Fibroblast of lung (primary cell): ENCODE results near the gene SLC38A10. TPM values are rescaled to one million over a fixed set of nuclear protein-coding genes. Genes with fewer than 3 reads are reported as not detected.
A peak's percentile ranks its signal among the peaks of the same experiment; 100 is the strongest.

Experiments used
- DNase-seq, 2 donors: peaks; one replicate each; pipeline versions ENCODE4 v3.0.0 to v3.0.0-alpha.2; 2010; ENCODE audit warnings: low read depth in 2 of 2
- H2AFZ ChIP-seq: 2 replicates; pipeline ENCODE4 v1.5.1; 2012; ENCODE audit warnings: low read length, control low read depth, inconsistent platforms
- H3K27ac ChIP-seq: 2 replicates; pipeline ENCODE4 v1.5.1; 2011; ENCODE audit warnings: low read length, control low read depth; ENCODE audit not compliant: insufficient read depth
- H3K27me3 ChIP-seq: 2 replicates; pipeline ENCODE4 v1.5.1; 2011; ENCODE audit warnings: mild to moderate bottlenecking, low read length; ENCODE audit not compliant: control insufficient read depth, insufficient read depth
- H3K36me3 ChIP-seq: 2 replicates; pipeline ENCODE4 v1.5.1; 2011; ENCODE audit warnings: low read length; ENCODE audit not compliant: control insufficient read depth, insufficient read depth
- H3K4me1 ChIP-seq: 2 replicates; pipeline ENCODE4 v1.5.1; 2011; ENCODE audit warnings: low read length; ENCODE audit not compliant: control insufficient read depth, insufficient read depth; ENCODE audit errors: extremely low read depth
- H3K4me2 ChIP-seq: 2 replicates; pipeline ENCODE4 v1.5.1; 2011; ENCODE audit warnings: low read length, control low read depth; ENCODE audit not compliant: insufficient read depth; ENCODE audit errors: extremely low read depth
- H3K4me3 ChIP-seq, 4 experiments: fragments of 200-600 bp in 1 of 4; sonication (generic) in 1 of 4; replicated peaks in 1 of 4; 2 replicates each; pipeline ENCODE4 v1.5.1; 2011 to 2016; ENCODE audit warnings: low read length in 4 of 4, low read depth in 3 of 4, mild to moderate bottlenecking in 3 of 4, control low read depth in 2 of 4, inconsistent platforms in 1 of 4, mixed read lengths in 1 of 4; ENCODE audit not compliant: insufficient read depth in 1 of 4; ENCODE audit errors: control extremely low read depth in 1 of 4
- H3K79me2 ChIP-seq: 2 replicates; pipeline ENCODE4 v1.5.1; 2012; ENCODE audit warnings: mild to moderate bottlenecking, low read length, inconsistent platforms; ENCODE audit not compliant: control insufficient read depth, insufficient read depth
- H3K9ac ChIP-seq: 2 replicates; pipeline ENCODE4 v1.5.1; 2011; ENCODE audit warnings: mild to moderate bottlenecking, low read length, control low read depth; ENCODE audit not compliant: insufficient read depth
- H3K9me3 ChIP-seq: 2 replicates; pipeline ENCODE4 v1.5.1; 2012; ENCODE audit warnings: low read depth, low read length; ENCODE audit not compliant: control insufficient read depth, insufficient read depth
- H4K20me1 ChIP-seq: 2 replicates; pipeline ENCODE4 v1.5.1; 2011; ENCODE audit warnings: low read length; ENCODE audit not compliant: control insufficient read depth, insufficient read depth; ENCODE audit errors: extremely low read depth
- CTCF ChIP-seq, 2 donors: IDR thresholded peaks in 1 of 2; conservative IDR thresholded peaks in 1 of 2; 1 replicate in 1 of 2; 2 replicates in 1 of 2; pipeline ENCODE4 v1.5.1; 2011 to 2012; ENCODE audit warnings: low read length in 2 of 2, control low read depth in 1 of 2, inconsistent platforms in 1 of 2, low read depth in 1 of 2, mild to moderate bottlenecking in 1 of 2
- EZH2 ChIP-seq: IDR thresholded peaks from 2 replicates; pipeline ENCODE4 v1.5.1; 2012; ENCODE audit warnings: low read length, control low read depth, mild to moderate bottlenecking; ENCODE audit errors: missing control alignments
- polyA plus RNA-seq, 2 donors: library from polyadenylated mRNA; depleted of rRNA in 1 of 2; stranded (reverse) in 1 of 2; unstranded in 1 of 2; fragments of >200 nt; gene quantifications; 2 replicates each; pipeline ENCODE4 v1.2.1, GENCODE V29; 2011 to 2012; ENCODE audit warnings: missing spikeins in 1 of 2
- total RNA-seq: library from RNA; depleted of rRNA; stranded (reverse); fragments of >200 nt; gene quantifications from 2 replicates; pipeline ENCODE4 v1.2.1, GENCODE V29; 2014

The SLC38A10 gene
- total and polyA plus RNA-seq, 2 donors (not counting 1 experiment from before 2014, with no cell fraction given), result 23.6 to 53.2 TPM

GRCh38 chr17:81323083-81323369, 27.9 kb upstream of the SLC38A10 start:
- Histone ChIP-seq H4K20me1 (no peaks in the 10 kb centered on the region), H3K36me3 (no peaks in the 10 kb centered on the region), H3K9me3 (no peaks in the 10 kb centered on the region), H3K27ac (no peak overlapping the region), H3K4me3 (no peak overlapping the region), H2AFZ (no peak overlapping the region), H3K9ac (no peak overlapping the region), H3K79me2 (no peaks in the 10 kb centered on the region), H3K27me3 (peaks cover 6% of the 10 kb centered on the region), H3K4me1 (no peaks in the 10 kb centered on the region), H3K4me2 (no peak overlapping the region)
- DNase-seq, result no peak
- no peak for TF ChIP-seq EZH2
- no peak for TF ChIP-seq CTCF (conservative IDR thresholded peaks at IDR 0.05 in 1 of 2, IDR thresholded peaks at IDR 0.05 in 1 of 2; ENCODE audit: low read depth in 1 of 2, low read length in 2 of 2)

DNA sequence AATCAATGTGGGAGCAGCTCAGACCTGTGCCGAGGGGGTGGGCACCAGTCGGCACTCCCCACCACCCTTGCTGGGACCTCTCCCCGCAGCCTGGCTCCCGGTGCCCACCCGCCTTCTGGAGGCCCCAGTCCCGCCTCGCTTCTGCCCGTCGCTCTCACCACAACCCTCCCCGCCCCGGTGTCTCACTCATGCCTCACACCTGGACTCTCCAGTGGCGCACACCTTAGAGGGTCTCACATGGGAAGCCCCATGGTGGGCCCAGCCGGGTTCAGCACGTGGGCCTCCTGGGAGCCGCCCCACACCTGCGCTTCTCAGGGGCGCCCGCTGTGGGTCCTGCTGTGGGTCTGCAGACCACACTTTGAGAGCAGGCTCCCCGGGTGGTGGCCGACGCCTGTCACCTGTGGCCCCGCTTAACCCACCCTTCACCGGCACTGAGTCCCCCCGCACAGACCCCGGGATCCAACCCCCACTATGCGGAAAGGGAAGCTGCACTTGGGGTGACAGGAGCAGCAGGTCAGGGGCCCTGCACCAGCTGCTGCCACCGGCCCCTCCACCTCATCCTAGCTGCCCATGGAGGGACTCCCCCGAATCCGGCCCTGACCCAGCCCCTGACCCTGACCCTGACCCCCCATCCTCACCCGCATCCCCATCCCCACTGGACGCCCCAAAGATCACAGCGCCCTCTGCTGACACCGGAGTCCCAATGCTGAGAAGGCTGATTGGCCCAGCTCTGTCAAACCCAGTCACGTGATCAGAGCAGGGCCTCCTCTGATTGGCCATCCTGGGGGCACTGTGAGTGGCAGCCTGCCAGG, 27.4 kb upstream of the SLC38A10 start:
- no peak overlapping the region for H3K27ac ChIP-seq
- H3K27me3 ChIP-seq, result peaks cover 6% of the 10 kb centered on the region
- no peak overlapping the region for H3K9ac ChIP-seq
- H3K79me2 ChIP-seq, result no peaks in the 10 kb centered on the region
- no peaks in the 10 kb centered on the region for H3K4me1 ChIP-seq
- no peak for TF ChIP-seq EZH2
- peak; percentile 8 to 24 for TF ChIP-seq CTCF (conservative IDR thresholded peaks at IDR 0.05 in 1 of 2, IDR thresholded peaks at IDR 0.05 in 1 of 2; ENCODE audit: low read depth in 1 of 2, low read length in 2 of 2)
- no peak overlapping the region for H3K4me2 ChIP-seq
- no peak overlapping the region for H2AFZ ChIP-seq
- H3K9me3 ChIP-seq, result no peaks in the 10 kb centered on the region
- no peaks in the 10 kb centered on the region for H4K20me1 ChIP-seq
- DNase-seq, result no peak
- no peak overlapping the region for H3K4me3 ChIP-seq
- no peaks in the 10 kb centered on the region for H3K36me3 ChIP-seq

DNA sequence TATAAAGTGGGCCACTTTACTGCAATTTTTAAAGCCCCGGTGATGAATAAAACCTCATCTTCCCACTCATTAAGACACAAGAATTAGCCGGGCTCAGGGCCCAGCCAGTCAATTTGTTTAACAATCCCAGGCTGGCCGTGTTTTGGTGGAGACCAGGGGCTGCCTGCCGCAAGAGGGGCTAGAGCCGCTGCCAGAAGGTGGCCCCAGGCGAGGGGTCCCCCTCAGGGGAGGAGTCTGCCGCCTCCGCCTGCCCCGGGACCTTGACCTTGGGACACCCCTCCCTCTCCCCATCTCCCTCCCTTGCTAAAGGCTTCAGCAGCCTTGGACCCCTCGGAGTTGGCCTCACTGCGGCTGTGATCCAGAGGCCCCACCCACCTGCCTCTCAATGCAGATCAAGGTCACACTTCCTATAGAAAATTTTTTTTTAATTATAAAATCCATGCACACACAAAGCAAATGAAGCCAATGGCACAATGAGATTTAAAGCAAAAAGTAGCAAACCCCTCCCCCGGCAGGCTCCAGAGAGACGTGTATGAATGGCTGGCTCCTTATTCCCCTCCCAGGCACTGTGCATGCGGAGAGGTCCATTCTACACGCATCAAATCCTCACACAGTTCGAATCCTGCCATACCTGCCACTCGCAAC, 23.0 kb upstream of the SLC38A10 start:
- DNase-seq, result no peak
- Histone ChIP-seq H3K9ac (no peak overlapping the region), H3K4me3 (no peak overlapping the region), H3K4me2 (no peak overlapping the region), H3K27ac (no peak overlapping the region), H2AFZ (no peak overlapping the region), H3K79me2 (no peaks in the 10 kb centered on the region), H3K9me3 (no peaks in the 10 kb centered on the region), H4K20me1 (no peaks in the 10 kb centered on the region), H3K27me3 (peaks cover 4% of the 10 kb centered on the region), H3K4me1 (no peaks in the 10 kb centered on the region), H3K36me3 (no peaks in the 10 kb centered on the region)
- TF ChIP-seq CTCF (conservative IDR thresholded peaks at IDR 0.05 in 1 of 2, IDR thresholded peaks at IDR 0.05 in 1 of 2; ENCODE audit: low read depth in 1 of 2, low read length in 2 of 2), result no peak
